CD4-positive, alpha-beta T cell (primary cell): ENCODE results near the gene LARP4. TPM values are rescaled to one million over a fixed set of nuclear protein-coding genes. Genes with fewer than 3 reads are reported as not detected.
A peak's percentile ranks its signal among the peaks of the same experiment; 100 is the strongest.
"Not testable (repeated sequence)": the region's sequence is repeated elsewhere in the genome, so short reads cannot be mapped to it uniquely, and the experiment has no call there.

Experiments
- ATAC-seq: fragments of 200-7000 bp; cut with Tn5 transposase; one replicate; pipeline ENCODE4 v1.10.0; 2022; ENCODE audit warnings: mild to moderate bottlenecking; ENCODE audit not compliant: poor library complexity
- CTCF ChIA-PET: fragments of 350-600 bp; sonication (Branson Sonifier 250); formaldehyde crosslinking; loops from one replicate; lab custom pipeline; 2021; ENCODE audit warnings: antibody characterized with exemption, inconsistent platforms; lab: Charles Lee
- POLR2A ChIA-PET: fragments of 350-600 bp; sonication (Branson Sonifier 250); formaldehyde crosslinking; loops from one replicate; lab custom pipeline; 2021; ENCODE audit warnings: antibody characterized with exemption, inconsistent platforms; lab: Charles Lee
- DNase-seq, 14 experiments: peaks; one replicate each; pipeline ENCODE4 v3.0.0-alpha.2; 2013 to 2020; ENCODE audit warnings: mixed read lengths in 2 of 14
- H3K27ac ChIP-seq, 2 donors: one replicate each; pipeline versions ENCODE4 v1.5.1 to v1.7.0; 2013; ENCODE audit warnings: low read length in 2 of 2, low read depth in 1 of 2, mild to moderate bottlenecking in 1 of 2
- H3K27me3 ChIP-seq, 2 experiments: 1 replicate in 1 of 2; 2 replicates in 1 of 2; pipeline versions ENCODE4 v1.6.1 to v1.7.0; 2013; ENCODE audit warnings: low read length in 2 of 2, control low read depth in 1 of 2, mild to moderate bottlenecking in 1 of 2, moderate library complexity in 1 of 2; ENCODE audit not compliant: insufficient read depth in 2 of 2, control insufficient read depth in 1 of 2
- H3K36me3 ChIP-seq: one replicate; pipeline ENCODE4 v1.6.1; 2013; ENCODE audit warnings: low read length, control low read depth; ENCODE audit not compliant: insufficient read depth
- H3K4me1 ChIP-seq: one replicate; pipeline ENCODE4 v1.6.1; 2013; ENCODE audit warnings: low read length, control low read depth; ENCODE audit not compliant: insufficient read depth
- H3K4me3 ChIP-seq: one replicate; pipeline ENCODE4 v1.5.1; 2013; ENCODE audit warnings: mild to moderate bottlenecking, low read length, moderate library complexity
- H3K9me3 ChIP-seq, 2 experiments: 1 replicate in 1 of 2; 2 replicates in 1 of 2; pipeline versions ENCODE4 v1.6.1 to v1.7.0; 2013; ENCODE audit warnings: low read length in 2 of 2, mild to moderate bottlenecking in 2 of 2, control low read depth in 1 of 2, moderate library complexity in 1 of 2; ENCODE audit not compliant: control insufficient read depth in 1 of 2, insufficient read depth in 1 of 2
- H3K27ac Mint-ChIP-seq: one replicate; pipeline ENCODE4 v1.8.0; 2020; ENCODE audit warnings: mixed read lengths
- H3K27me3 Mint-ChIP-seq: one replicate; pipeline ENCODE4 v1.8.0; 2021; ENCODE audit warnings: mixed read lengths
- H3K36me3 Mint-ChIP-seq: one replicate; pipeline ENCODE4 v1.8.0; 2021; ENCODE audit warnings: low read depth, mixed read lengths
- H3K4me1 Mint-ChIP-seq: one replicate; pipeline ENCODE4 v1.8.0; 2021; ENCODE audit warnings: low read depth, mixed read lengths
- H3K4me3 Mint-ChIP-seq: one replicate; pipeline ENCODE4 v1.8.0; 2020; ENCODE audit warnings: mild to moderate bottlenecking, mixed read lengths
- H3K9me3 Mint-ChIP-seq: one replicate; pipeline ENCODE4 v1.8.0; 2020; ENCODE audit warnings: mixed read lengths
- CTCF ChIP-seq: fragments of 200-600 bp; IDR thresholded peaks from one replicate; pipeline ENCODE4 v1.8.0; 2022; ENCODE audit warnings: antibody characterized with exemption, mild to moderate bottlenecking
- intact Hi-C, 2 experiments: fragments of 100-400 bp; cut with DNase I in 1 of 2; cut with micrococcal nuclease in 1 of 2; formaldehyde crosslinking; loops; one replicate each; pipeline versions ENCODE4 v1.15.1 to v1.9.0; 2023 to 2025; cut with DNase I, micrococcal nuclease
- total RNA-seq, 174 experiments: library from RNA in 2 of 174; stranded (reverse) in 2 of 174; gene quantifications; one replicate each; pipeline ENCODE4 v1.2.3 and lab custom pipeline; 2021 to 2026

LARP4 gene
- total RNA-seq, 2 experiments from 2014 or later, result 17.6 to 18.1 TPM

- H3K27me3 ChIP-seq, result no peaks in the 10 kb centered on the region
- H3K4me1 Mint-ChIP-seq, result peaks cover 39% of the 10 kb centered on the region
- intact Hi-C loops, result loop anchor here in 1 of 2 experiments (5.0 kb wide), 1 partner anchor 33 kb away; no protein-coding TSS in a partner anchor
- peaks cover 67% of the 10 kb centered on the region for H3K4me1 ChIP-seq
- H3K36me3 ChIP-seq, result no peaks in the 10 kb centered on the region
- no peaks in the 10 kb centered on the region for H3K9me3 ChIP-seq
- ATAC-seq (no peak), DNase-seq (no peak)
- H3K4me3 Mint-ChIP-seq, result peak overlapping the region; percentile 23
- H3K27ac Mint-ChIP-seq, result no peak overlapping the region
- no peak overlapping the region for H3K4me3 ChIP-seq
- H3K9me3 Mint-ChIP-seq, result no peaks in the 10 kb centered on the region
- H3K27ac ChIP-seq, result peak overlapping the region; percentile 55 to 67
- H3K36me3 Mint-ChIP-seq, result peaks cover 11% of the 10 kb centered on the region
- ChIA-PET CTCF (interaction anchor here (2.3 to 2.4 kb wide), 2 partner anchors 10 to 15 kb away, joined by 6 to 12 read pairs; partner anchors contain the start of gene DIP2B), POLR2A (interaction anchor here (5.3 kb wide), 1 partner anchor 12 kb away, joined by 75 read pairs; no protein-coding TSS in a partner anchor)
- H3K27me3 Mint-ChIP-seq, result no peaks in the 10 kb centered on the region
- TF ChIP-seq CTCF, result no peak
These were observed 118.7 kb downstream of the LARP4 start for GRCh38 chr12:50519353-50519752.

GRCh38 chr12:50520416-50521207, 119.9 kb downstream of the LARP4 start:
- TF ChIP-seq CTCF, result no peak
- intact Hi-C loops, result no loop called here
- H3K27ac ChIP-seq, result peak overlapping the region; percentile 55 to 67
- H3K4me3 Mint-ChIP-seq, result peak overlapping the region; percentile 73
- no peaks in the 10 kb centered on the region for H3K36me3 ChIP-seq
- H3K4me1 Mint-ChIP-seq, result peaks cover 33% of the 10 kb centered on the region
- DNase-seq (peak in 1 of 14 experiments; percentile 32), ATAC-seq (no peak)
- H3K27me3 ChIP-seq, result no peaks in the 10 kb centered on the region
- no peaks in the 10 kb centered on the region for H3K27me3 Mint-ChIP-seq
- H3K9me3 ChIP-seq, result no peaks in the 10 kb centered on the region
- H3K27ac Mint-ChIP-seq, result no peak overlapping the region
- H3K4me1 ChIP-seq, result peaks cover 56% of the 10 kb centered on the region
- peaks cover 15% of the 10 kb centered on the region for H3K36me3 Mint-ChIP-seq
- ChIA-PET CTCF (interaction anchor here (0.7 to 2.4 kb wide), 3 partner anchors 11 to 758 kb away, joined by 3 to 12 read pairs (median 6); partner anchors contain the start of gene DIP2B), POLR2A (interaction anchor here (0.5 to 5.3 kb wide), 9 partner anchors 9 to 409 kb away, joined by 3 to 75 read pairs (median 3); partner anchors contain the start of genes COX14 and DIP2B)
- no peaks in the 10 kb centered on the region for H3K9me3 Mint-ChIP-seq
- H3K4me3 ChIP-seq, result peak overlapping the region; percentile 3

GRCh38 chr12:50521781-50522180, 121.1 kb downstream of the LARP4 start:
- H3K36me3 Mint-ChIP-seq, result peaks cover 23% of the 10 kb centered on the region
- H3K36me3 ChIP-seq, intact Hi-C loops, H3K9me3 ChIP-seq, H3K9me3 Mint-ChIP-seq, H3K27ac ChIP-seq, H3K27me3 ChIP-seq, H3K4me3 ChIP-seq, ATAC-seq, H3K4me3 Mint-ChIP-seq, H3K27me3 Mint-ChIP-seq, H3K27ac Mint-ChIP-seq, DNase-seq: not testable (repeated sequence)
- H3K4me1 Mint-ChIP-seq, result peaks cover 33% of the 10 kb centered on the region
- POLR2A ChIA-PET, result interaction anchor here (1.5 to 5.3 kb wide), 2 partner anchors 14 to 410 kb away, joined by 3 to 75 read pairs; partner anchors contain the start of gene COX14
- peaks cover 45% of the 10 kb centered on the region for H3K4me1 ChIP-seq
- CTCF ChIA-PET, result interaction anchor here (2.4 kb wide), 1 partner anchor 17 kb away, joined by 12 read pairs; the partner anchor contains the start of gene DIP2B
